GM10248 (cell line): Measurements from ENCODE around the gene ZNRF3.

Experiments used
- CTCF ChIA-PET: fragments of 300-600 bp; sonication (Branson Sonifier 250); formaldehyde crosslinking; extraction: SDS; loops from one replicate; lab custom pipeline; 2021; ENCODE audit warnings: antibody characterized with exemption; lab: Yijun Ruan, JAX
- POLR2A ChIA-PET: fragments of 350-650 bp; sonication (Branson Sonifier 250); formaldehyde crosslinking; extraction: SDS; loops from one replicate; lab custom pipeline; 2020; ENCODE audit warnings: antibody characterized with exemption; lab: Yijun Ruan, JAX
- DNase-seq: peaks from one replicate; pipeline ENCODE4 v3.0.0; 2012; ENCODE audit errors: extremely low spot score
- TF ChIP-seq, protein P1 (sequence below): IDR thresholded peaks from 2 replicates; pipeline ENCODE4 v1.5.1; 2012; ENCODE audit warnings: mild to moderate bottlenecking, low read depth; ENCODE audit errors: extremely low read depth, missing control alignments, control extremely low read depth

ZNRF3 gene

DNA sequence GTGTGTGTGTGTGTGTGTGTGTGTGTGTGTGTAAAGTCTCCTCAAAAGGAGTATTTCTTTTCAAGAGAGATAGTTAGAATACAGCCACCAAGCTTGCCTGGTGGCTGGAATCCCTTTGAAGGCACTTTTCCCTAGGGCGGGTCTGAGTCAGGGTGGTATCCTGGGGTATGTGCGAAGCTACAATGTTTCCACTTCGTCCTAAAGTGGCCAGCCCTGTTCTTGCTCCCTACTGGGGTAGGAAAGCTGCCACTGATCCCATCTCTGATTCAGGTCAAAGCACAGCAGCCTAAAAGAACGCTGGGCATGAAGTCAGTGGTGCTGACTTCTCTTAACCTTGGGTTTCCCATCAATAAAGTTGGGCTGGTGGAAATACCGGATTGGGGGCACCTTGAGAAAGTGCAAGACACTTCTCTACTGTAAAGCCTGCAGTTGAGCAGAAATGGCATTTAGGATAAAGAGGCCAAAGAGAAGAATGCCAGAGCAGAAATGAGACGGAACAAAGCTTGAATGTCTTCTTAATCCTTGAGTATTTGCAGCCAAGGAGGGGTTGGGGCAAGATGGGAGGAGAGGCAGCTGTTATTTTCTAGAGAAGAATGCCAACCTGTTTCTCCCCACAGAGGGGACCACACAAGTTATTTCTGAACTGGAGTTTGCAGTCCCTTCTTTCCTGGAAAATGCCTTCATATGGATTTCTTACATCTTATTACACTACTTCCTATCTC lies 35.3 kb downstream of the ZNRF3 start:
- DNase-seq = no peak
- CTCF ChIA-PET = interaction anchor here (1.0 to 2.1 kb wide), 5 partner anchors 9 to 122 kb away, joined by 3 to 6 read pairs (median 3); no protein-coding TSS in a partner anchor
- POLR2A ChIA-PET = no interaction called here
- TF ChIP-seq, protein P1, sequence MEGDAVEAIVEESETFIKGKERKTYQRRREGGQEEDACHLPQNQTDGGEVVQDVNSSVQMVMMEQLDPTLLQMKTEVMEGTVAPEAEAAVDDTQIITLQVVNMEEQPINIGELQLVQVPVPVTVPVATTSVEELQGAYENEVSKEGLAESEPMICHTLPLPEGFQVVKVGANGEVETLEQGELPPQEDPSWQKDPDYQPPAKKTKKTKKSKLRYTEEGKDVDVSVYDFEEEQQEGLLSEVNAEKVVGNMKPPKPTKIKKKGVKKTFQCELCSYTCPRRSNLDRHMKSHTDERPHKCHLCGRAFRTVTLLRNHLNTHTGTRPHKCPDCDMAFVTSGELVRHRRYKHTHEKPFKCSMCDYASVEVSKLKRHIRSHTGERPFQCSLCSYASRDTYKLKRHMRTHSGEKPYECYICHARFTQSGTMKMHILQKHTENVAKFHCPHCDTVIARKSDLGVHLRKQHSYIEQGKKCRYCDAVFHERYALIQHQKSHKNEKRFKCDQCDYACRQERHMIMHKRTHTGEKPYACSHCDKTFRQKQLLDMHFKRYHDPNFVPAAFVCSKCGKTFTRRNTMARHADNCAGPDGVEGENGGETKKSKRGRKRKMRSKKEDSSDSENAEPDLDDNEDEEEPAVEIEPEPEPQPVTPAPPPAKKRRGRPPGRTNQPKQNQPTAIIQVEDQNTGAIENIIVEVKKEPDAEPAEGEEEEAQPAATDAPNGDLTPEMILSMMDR = no peak

DNA sequence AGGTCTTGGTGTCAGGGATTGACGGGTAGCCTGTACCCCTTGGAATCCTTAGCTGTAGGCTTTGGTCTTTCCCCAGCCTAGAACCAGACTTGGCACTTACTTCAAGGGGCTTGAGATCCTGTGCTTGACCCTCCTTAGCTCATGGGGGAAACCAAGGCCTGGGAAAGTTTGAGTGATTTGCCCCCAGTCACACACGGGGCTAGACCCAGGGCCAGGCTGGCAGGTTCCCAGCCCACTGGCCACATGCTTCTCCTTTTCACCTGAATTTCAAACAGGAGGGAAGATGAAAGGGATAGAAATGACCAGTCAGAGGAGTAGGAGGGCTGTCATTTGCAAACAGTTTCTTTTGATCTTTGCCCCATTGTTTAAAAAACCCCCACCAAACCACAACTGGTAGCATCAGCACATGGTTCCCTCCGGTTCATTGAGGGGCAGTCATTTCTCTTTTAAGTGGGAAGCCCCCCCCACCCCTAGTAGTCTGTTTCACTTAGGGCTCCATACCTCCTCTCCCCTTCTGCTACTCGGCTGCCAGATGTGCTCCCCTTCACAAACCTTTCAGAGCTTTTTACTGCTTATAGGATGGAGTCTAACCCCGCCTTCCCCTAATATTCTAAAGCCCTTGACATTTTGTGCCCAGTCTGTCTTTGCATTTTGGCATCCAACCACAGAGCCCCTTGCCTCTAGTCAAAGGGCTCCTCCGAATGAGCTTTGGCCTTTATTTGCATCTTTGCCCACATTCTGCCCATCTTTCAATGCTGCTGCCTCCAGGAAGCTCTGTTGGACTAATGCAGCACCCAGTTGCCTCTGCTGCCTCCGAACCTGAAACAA lies 37.6 kb downstream of the ZNRF3 start:
- peak; percentile 39 for DNase-seq
- POLR2A ChIA-PET = no interaction called here
- CTCF ChIA-PET = interaction anchor here (1.0 kb wide), 1 partner anchor 12 kb away, joined by 3 read pairs; no protein-coding TSS in a partner anchor
- TF ChIP-seq, protein P1 = no peak

DNA sequence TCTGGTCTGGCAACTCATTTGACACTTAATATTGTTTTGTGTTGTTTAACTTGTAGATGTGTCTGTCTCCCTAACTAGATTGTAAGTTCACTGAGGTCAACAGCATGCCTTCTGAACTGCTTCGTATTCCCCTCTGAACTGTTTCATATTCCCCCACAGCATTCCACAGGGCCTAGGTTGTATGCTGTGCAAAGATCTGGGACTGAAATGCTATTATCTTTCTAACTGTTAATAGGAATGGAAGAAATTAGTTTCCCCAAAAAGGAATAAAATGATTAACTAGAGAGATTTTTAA lies 38.2 kb downstream of the ZNRF3 start:
- no peak for DNase-seq
- CTCF ChIA-PET = interaction anchor here (1.0 kb wide), 1 partner anchor 11 kb away, joined by 3 read pairs; no protein-coding TSS in a partner anchor
- TF ChIP-seq, protein P1 = no peak
- POLR2A ChIA-PET = no interaction called here

DNA sequence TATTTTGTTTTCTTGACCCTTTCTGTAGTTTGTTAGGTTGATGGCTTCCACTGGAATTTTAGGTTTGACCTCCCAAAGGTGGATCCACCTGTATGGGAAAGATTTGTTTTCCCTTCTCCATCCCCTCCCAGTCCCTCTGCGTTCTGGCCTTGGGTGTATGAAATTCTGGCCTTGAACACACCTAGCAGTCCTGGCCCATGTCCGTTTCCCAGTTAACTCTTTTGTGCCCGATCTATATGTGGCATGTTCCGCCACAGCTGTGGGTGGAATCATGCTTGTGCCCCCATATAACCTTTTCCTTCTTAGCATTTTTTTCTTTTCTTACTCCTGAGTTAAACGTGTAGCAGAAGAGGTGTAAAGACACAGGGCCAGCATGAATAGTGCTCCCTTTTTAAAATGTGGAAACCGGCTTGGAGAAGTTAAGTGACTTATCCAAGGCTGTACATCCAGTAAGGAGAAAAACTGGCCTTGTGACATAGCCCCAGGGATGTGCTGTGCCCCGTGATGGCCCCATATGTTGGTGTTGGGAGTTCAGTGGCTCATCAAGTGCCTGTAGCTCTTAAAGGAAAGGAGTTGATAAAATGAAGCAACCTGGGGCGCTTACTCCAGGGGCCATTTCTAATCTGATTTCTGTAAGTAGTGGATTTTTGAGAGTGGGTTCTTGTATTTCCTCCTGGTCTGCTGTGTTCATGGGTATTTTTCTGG lies 39.3 kb downstream of the ZNRF3 start:
- TF ChIP-seq, protein P1 = no peak
- ChIA-PET CTCF (interaction anchor here (0.9 to 2.2 kb wide), 2 partner anchors 9 to 15 kb away, joined by 3 to 8 read pairs; no protein-coding TSS in a partner anchor), POLR2A (no interaction called here)
- DNase-seq = no peak

DNA sequence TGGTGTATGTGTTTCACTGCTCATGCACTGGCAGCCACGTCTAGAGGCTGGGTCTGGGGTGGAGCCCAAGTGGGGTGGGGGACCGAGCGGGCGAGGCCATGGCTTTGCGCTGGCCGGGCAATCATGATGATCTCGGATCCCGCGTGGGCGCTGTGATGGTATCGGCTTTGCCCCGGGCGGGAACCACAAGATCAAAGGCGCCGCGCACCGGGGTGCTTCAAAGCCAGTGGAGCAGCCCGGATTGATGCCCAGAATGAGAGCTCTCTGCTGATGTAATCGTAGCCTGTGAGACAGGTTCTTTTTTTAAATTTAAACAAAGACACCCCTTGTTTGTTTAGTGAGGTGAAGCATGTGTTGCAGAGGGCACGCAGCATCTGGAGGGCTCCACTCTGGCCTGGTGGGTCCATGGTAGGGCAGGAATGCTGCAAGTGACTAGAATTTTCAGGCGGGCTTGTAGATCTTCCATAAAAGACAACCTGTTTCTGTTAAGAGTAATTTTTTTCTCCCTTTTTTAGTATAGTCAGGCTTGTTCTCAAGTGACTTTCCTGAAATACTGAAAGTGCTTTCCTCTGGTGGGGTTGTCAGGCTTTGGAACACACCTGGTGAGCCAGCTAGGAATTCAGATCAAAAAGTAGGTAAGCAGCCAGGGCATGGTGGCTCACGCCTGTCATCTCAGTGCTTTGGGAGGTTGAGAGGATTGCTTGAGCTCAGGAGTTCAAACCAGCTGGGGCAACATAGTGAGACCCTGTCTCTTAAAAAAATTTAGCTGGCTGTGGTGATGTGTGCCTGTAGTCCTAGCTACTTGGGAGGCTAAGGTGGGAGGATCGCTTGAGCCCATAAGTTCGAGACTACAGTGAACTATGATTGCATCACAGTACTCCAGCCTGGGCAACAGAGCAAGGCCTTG lies 40.7 kb downstream of the ZNRF3 start:
- CTCF ChIA-PET = interaction anchor here (0.9 to 2.2 kb wide), 3 partner anchors 8 to 117 kb away, joined by 3 to 8 read pairs (median 3); no protein-coding TSS in a partner anchor
- DNase-seq = no peak
- POLR2A ChIA-PET = no interaction called here
- TF ChIP-seq, protein P1 = no peak

DNA sequence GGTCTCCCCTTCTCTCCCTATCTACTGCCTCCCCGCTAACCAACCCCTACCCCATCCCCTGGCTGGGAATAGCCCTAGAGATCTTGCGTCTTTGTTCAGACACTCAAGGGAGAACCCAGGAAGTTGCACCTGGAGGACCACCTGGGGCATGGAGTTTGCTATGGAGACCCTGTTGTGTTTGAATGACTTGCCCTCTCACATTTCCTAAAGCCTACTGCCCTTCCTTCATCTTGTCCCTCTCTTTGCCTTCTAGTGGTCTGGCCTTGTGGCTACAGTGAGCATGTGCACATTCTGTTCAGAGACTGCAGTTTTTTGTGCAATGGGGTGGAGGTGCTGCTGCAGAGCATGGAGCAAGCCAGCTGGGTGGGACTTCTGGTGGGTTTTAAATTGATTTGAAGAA lies 42.5 kb downstream of the ZNRF3 start:
- TF ChIP-seq, protein P1 = no peak
- ChIA-PET CTCF (no interaction called here), POLR2A (no interaction called here)
- DNase-seq = no peak
